Bronchial epithelial cell (primary cell): ENCODE measurements around the gene TTF2. TPM values are rescaled to one million over a fixed set of nuclear protein-coding genes. Genes with fewer than 3 reads are reported as not detected.

Experiments
- DNase-seq: peaks from one replicate; pipeline ENCODE4 v3.0.0-alpha.2; 2010; ENCODE audit warnings: low read depth
- FAIRE-seq: peaks from 2 replicates; lab custom pipeline; 2011; peaks lifted over from hg19 to GRCh38; lab: Jason Lieb, UNC
- H3K27me3 ChIP-seq: 2 replicates; pipeline ENCODE4 v1.5.1; 2011; ENCODE audit warnings: low read length; ENCODE audit not compliant: control insufficient read depth, insufficient read depth
- H3K36me3 ChIP-seq: 2 replicates; pipeline ENCODE4 v1.5.1; 2011; ENCODE audit warnings: low read length; ENCODE audit not compliant: control insufficient read depth, insufficient read depth
- H3K4me3 ChIP-seq: 2 replicates; pipeline ENCODE4 v1.5.1; 2011; ENCODE audit warnings: mild to moderate bottlenecking, low read depth, low read length, control low read depth
- CTCF ChIP-seq: IDR thresholded peaks from 2 replicates; pipeline ENCODE4 v1.5.1; 2011; ENCODE audit warnings: mild to moderate bottlenecking, moderate library complexity, low read length, control low read depth, inconsistent platforms; ENCODE audit not compliant: insufficient read depth, severe bottlenecking
- total RNA-seq: library from RNA; depleted of rRNA; stranded (reverse); fragments of >200 nt; gene quantifications from 2 replicates; pipeline ENCODE4 v1.2.1, GENCODE V29; 2014

TTF2 gene
- total RNA-seq, 1 donor from 2014 or later = 10.8 TPM

GRCh38 chr1:117138106-117138505 is 78.0 kb downstream of the TTF2 start:
- Histone ChIP-seq H3K4me3 (no peak overlapping the region), H3K36me3 (no peaks in the 10 kb centered on the region), H3K27me3 (no peaks in the 10 kb centered on the region)
- TF ChIP-seq CTCF = no peak
- FAIRE-seq (no peak), DNase-seq (no peak)

GRCh38 chr1:117138561-117138960 is 78.4 kb downstream of the TTF2 start:
- FAIRE-seq (no peak), DNase-seq (no peak)
- TF ChIP-seq CTCF = no peak

GRCh38 chr1:117142200-117142599 is 82.1 kb downstream of the TTF2 start:
- no peak for FAIRE-seq
- TF ChIP-seq CTCF = no peak
- no peak for DNase-seq
- Histone ChIP-seq H3K27me3 (no peaks in the 10 kb centered on the region), H3K36me3 (no peaks in the 10 kb centered on the region), H3K4me3 (no peak overlapping the region)

More at GRCh38 chr1:117138561-117138960, 78.4 kb downstream of the TTF2 start:
- Histone ChIP-seq H3K4me3 (no peak overlapping the region), H3K27me3 (no peaks in the 10 kb centered on the region), H3K36me3 (no peaks in the 10 kb centered on the region)

- Histone ChIP-seq H3K36me3 (no peaks in the 10 kb centered on the region), H3K4me3 (no peak overlapping the region), H3K27me3 (no peaks in the 10 kb centered on the region)
- DNase-seq = no peak
- no peak for TF ChIP-seq CTCF
- FAIRE-seq = no peak
Observed at GRCh38 chr1:117143172-117143571, 83.0 kb downstream of the TTF2 start.

GRCh38 chr1:117143871-117144270 is 83.7 kb downstream of the TTF2 start:
- no peak for DNase-seq
- TF ChIP-seq CTCF = no peak
- H3K27me3 ChIP-seq = no peaks in the 10 kb centered on the region
- H3K36me3 ChIP-seq = no peaks in the 10 kb centered on the region
- FAIRE-seq = no peak
- H3K4me3 ChIP-seq = no peak overlapping the region

- no peaks in the 10 kb centered on the region for H3K27me3 ChIP-seq
- no peaks in the 10 kb centered on the region for H3K36me3 ChIP-seq
- no peak overlapping the region for H3K4me3 ChIP-seq
- DNase-seq (no peak), FAIRE-seq (no peak)
- TF ChIP-seq CTCF = no peak
Observed at GRCh38 chr1:117146072-117146471, 85.9 kb downstream of the TTF2 start.
